IMR-90 (cell line): ENCODE data around the gene SBSN. TPM values are rescaled to one million over a fixed set of nuclear protein-coding genes. Genes with fewer than 3 reads are reported as not detected.

Experiments used
- ATAC-seq: fragments of 200-7000 bp; cut with Tn5 transposase; 2 replicates; pipeline ENCODE4 v1.9.1; 2020; ENCODE audit warnings: low read depth, mild to moderate bottlenecking, moderate library complexity
- BruUV-seq: library from RNA; stranded (reverse); fragments of 400-500 nt; replicated peaks from 2 replicates; lab custom pipeline; 2021; lab: Mats Ljungman, UMichigan
- CTCF ChIA-PET: fragments of 300-600 bp; formaldehyde crosslinking; extraction: SDS; loops from one replicate; lab custom pipeline; 2021; ENCODE audit warnings: antibody characterized with exemption; lab: Yijun Ruan, JAX
- POLR2A ChIA-PET: fragments of 300-600 bp; sonication (Branson Sonifier 250); formaldehyde crosslinking; loops from one replicate; lab custom pipeline; 2022; ENCODE audit warnings: antibody characterized with exemption; ENCODE audit not compliant: unreplicated experiment; lab: Charles Lee
- DNase-seq: peaks from one replicate; pipeline ENCODE4 v3.0.0; 2013
- H2AFZ ChIP-seq: replicated peaks from 2 replicates; pipeline ENCODE3; 2013; ENCODE audit warnings: low read length, mild to moderate bottlenecking; ENCODE audit not compliant: poor library complexity
- H2AK5ac ChIP-seq: 2 replicates; pipeline ENCODE4 v1.6.1; 2013; ENCODE audit warnings: low read depth, low read length, inconsistent platforms
- H2AK9ac ChIP-seq: replicated peaks from 2 replicates; pipeline ENCODE3; 2013; ENCODE audit warnings: mild to moderate bottlenecking, low read depth, low read length, moderate library complexity; ENCODE audit not compliant: poor library complexity
- H2BK120ac ChIP-seq: 2 replicates; pipeline ENCODE4 v1.6.1; 2013; ENCODE audit warnings: low read depth, low read length, inconsistent platforms
- H2BK15ac ChIP-seq: 3 replicates; pipeline ENCODE4 v1.6.1; 2013; ENCODE audit warnings: low read depth, low read length, inconsistent platforms
- H2BK20ac ChIP-seq: 2 replicates; pipeline ENCODE4 v1.6.1; 2013; ENCODE audit warnings: low read depth, mild to moderate bottlenecking, inconsistent platforms, low read length, moderate library complexity
- H2BK5ac ChIP-seq: 2 replicates; pipeline ENCODE4 v1.6.1; 2013; ENCODE audit warnings: mild to moderate bottlenecking, low read depth, low read length, inconsistent platforms; ENCODE audit not compliant: poor library complexity, severe bottlenecking
- H3K14ac ChIP-seq: replicated peaks from 2 replicates; pipeline ENCODE4 v1.6.1; 2013; ENCODE audit warnings: low read depth, low read length, inconsistent platforms
- H3K18ac ChIP-seq: 2 replicates; pipeline ENCODE4 v1.6.1; 2013; ENCODE audit warnings: low read depth, low read length, control low read depth
- H3K23ac ChIP-seq: 2 replicates; pipeline ENCODE4 v1.6.1; 2013; ENCODE audit warnings: low read depth, low read length, inconsistent platforms
- H3K27ac ChIP-seq: 2 replicates; pipeline ENCODE4 v1.5.1; 2013; ENCODE audit warnings: mild to moderate bottlenecking, control low read depth, low read length; ENCODE audit not compliant: insufficient read depth
- H3K27me3 ChIP-seq: 2 replicates; pipeline ENCODE4 v1.6.1; 2013; ENCODE audit warnings: low read length; ENCODE audit not compliant: control insufficient read depth, insufficient read depth
- H3K36me3 ChIP-seq: 2 replicates; pipeline ENCODE4 v1.6.1; 2013; ENCODE audit warnings: low read length, mixed read lengths; ENCODE audit not compliant: control insufficient read depth, insufficient read depth
- H3K4ac ChIP-seq: 2 replicates; pipeline ENCODE4 v1.6.1; 2013; ENCODE audit warnings: low read depth, low read length, inconsistent platforms
- H3K4me1 ChIP-seq: 2 replicates; pipeline ENCODE4 v1.6.1; 2013; ENCODE audit warnings: low read length, mixed read lengths; ENCODE audit not compliant: control insufficient read depth, insufficient read depth
- H3K4me2 ChIP-seq: 2 replicates; pipeline ENCODE4 v1.6.1; 2013; ENCODE audit warnings: low read depth, mild to moderate bottlenecking, control low read depth, low read length, moderate library complexity
- H3K4me3 ChIP-seq: 2 replicates; pipeline ENCODE4 v1.5.1; 2013; ENCODE audit warnings: low read depth, mild to moderate bottlenecking, control low read depth, low read length, moderate library complexity; ENCODE audit not compliant: insufficient read depth
- H3K56ac ChIP-seq: 2 replicates; pipeline ENCODE4 v1.6.1; 2013; ENCODE audit warnings: low read length, inconsistent platforms; ENCODE audit not compliant: insufficient read depth; ENCODE audit errors: extremely low read depth
- H3K79me1 ChIP-seq, 2 experiments: 2 replicates each; pipeline ENCODE4 v1.6.1; 2013; ENCODE audit warnings: low read length in 2 of 2, inconsistent platforms in 1 of 2, low read depth in 1 of 2
- H3K9ac ChIP-seq: 2 replicates; pipeline ENCODE4 v1.6.1; 2013; ENCODE audit warnings: low read depth, low read length, control low read depth
- H3K9me1 ChIP-seq: 2 replicates; pipeline ENCODE4 v1.6.1; 2013; ENCODE audit warnings: low read length, inconsistent platforms; ENCODE audit not compliant: insufficient read depth
- H3K9me3 ChIP-seq: 2 replicates; pipeline ENCODE4 v1.6.1; 2013; ENCODE audit warnings: low read length; ENCODE audit not compliant: control insufficient read depth, insufficient read depth
- H4K20me1 ChIP-seq: 2 replicates; pipeline ENCODE4 v1.6.1; 2013; ENCODE audit warnings: low read length, inconsistent platforms; ENCODE audit not compliant: insufficient read depth
- H4K5ac ChIP-seq: 2 replicates; pipeline ENCODE4 v1.6.1; 2013; ENCODE audit warnings: mild to moderate bottlenecking, low read depth, low read length, control low read depth
- H4K8ac ChIP-seq, 2 experiments: 2 replicates each; pipeline ENCODE4 v1.6.1; 2013; ENCODE audit warnings: low read depth in 2 of 2, low read length in 2 of 2, control low read depth in 1 of 2, inconsistent platforms in 1 of 2
- H4K91ac ChIP-seq: 2 replicates; pipeline ENCODE4 v1.6.1; 2013; ENCODE audit warnings: low read depth, low read length, inconsistent platforms; ENCODE audit not compliant: insufficient read depth
- BHLHE40 ChIP-seq: fragments of 150-350 bp; IDR thresholded peaks from 2 replicates; pipeline ENCODE4 v1.6.1; 2016; ENCODE audit warnings: mild to moderate bottlenecking, low read depth, low read length
- CEBPB ChIP-seq: IDR thresholded peaks from 2 replicates; pipeline ENCODE4 v1.6.1; 2012; ENCODE audit warnings: low read depth, low read length, improper control_type of control experiment
- ELK1 ChIP-seq: fragments of 150-350 bp; IDR thresholded peaks from 2 replicates; pipeline ENCODE4 v1.6.1; 2016; ENCODE audit warnings: low read depth, mild to moderate bottlenecking, low read length, moderate library complexity, borderline replicate concordance
- FOS ChIP-seq: fragments of 150-350 bp; IDR thresholded peaks from 2 replicates; pipeline ENCODE4 v1.6.1; 2016; ENCODE audit warnings: low read depth, low read length
- MAFK ChIP-seq: IDR thresholded peaks from 2 replicates; pipeline ENCODE4 v1.6.1; 2012; ENCODE audit warnings: low read depth, low read length, improper control_type of control experiment
- MAZ ChIP-seq: IDR thresholded peaks from 2 replicates; pipeline ENCODE4 v1.6.1; 2012; ENCODE audit warnings: low read depth, mild to moderate bottlenecking, low read length, improper control_type of control experiment, moderate library complexity, borderline replicate concordance
- MXI1 ChIP-seq: IDR thresholded peaks from 2 replicates; pipeline ENCODE4 v1.6.1; 2012; ENCODE audit warnings: low read depth, mild to moderate bottlenecking, low read length, moderate library complexity, borderline replicate concordance
- NFE2L2 ChIP-seq: fragments of 150-350 bp; IDR thresholded peaks from 2 replicates; pipeline ENCODE4 v1.6.1; 2016; ENCODE audit warnings: low read depth, mild to moderate bottlenecking, low read length
- POLR2A ChIP-seq: IDR thresholded peaks from 2 replicates; pipeline ENCODE4 v1.6.1; 2012; ENCODE audit warnings: mild to moderate bottlenecking, low read depth, low read length
- RAD21 ChIP-seq: IDR thresholded peaks from 2 replicates; pipeline ENCODE4 v1.6.1; 2012; ENCODE audit warnings: low read length, improper control_type of control experiment
- RCOR1 ChIP-seq: IDR thresholded peaks from 2 replicates; pipeline ENCODE4 v1.6.1; 2012; ENCODE audit warnings: mild to moderate bottlenecking, low read length, improper control_type of control experiment; ENCODE audit not compliant: insufficient replicate concordance
- RFX5 ChIP-seq: IDR thresholded peaks from 2 replicates; pipeline ENCODE4 v1.8.0; 2012; ENCODE audit warnings: low read depth, mild to moderate bottlenecking, low read length, moderate library complexity
- SMC3 ChIP-seq: fragments of 150-350 bp; IDR thresholded peaks from 2 replicates; pipeline ENCODE4 v1.6.1; 2016; ENCODE audit warnings: low read depth, mild to moderate bottlenecking, antibody characterized with exemption, low read length, moderate library complexity
- USF2 ChIP-seq: fragments of 150-350 bp; IDR thresholded peaks from 2 replicates; pipeline ENCODE4 v1.6.1; 2017; ENCODE audit warnings: mild to moderate bottlenecking, antibody characterized with exemption, low read length, low read depth
- WGBS, 2 experiments: methylation state at CpG; one replicate each; pipeline versions ENCODE4 v1.1.5 to v1.1.7; 2013; ENCODE audit warnings: missing lambda C conversion rate in 2 of 2; ENCODE audit not compliant: insufficient read length in 1 of 2; ENCODE audit errors: extremely low coverage in 2 of 2; 5-methylcytosine and 5-hydroxymethylcytosine counted together
- dilution Hi-C: fragments of 300-500 bp; cut with HindIII; formaldehyde crosslinking; loops from one replicate; pipeline ENCODE4 v1.14.3; 2018; ENCODE audit warnings: low sequenced_read_pairs; ENCODE audit not compliant: unreplicated experiment
- in situ Hi-C: fragments of 300-500 bp; cut with MboI; formaldehyde crosslinking; loops from 3 replicates; pipeline ENCODE4 v1.14.3; 2019; ENCODE audit warnings: low sequenced_read_pairs, inconsistent platforms, mixed read lengths
- intact Hi-C: fragments of 100-400 bp; cut with micrococcal nuclease; formaldehyde crosslinking; loops from 2 replicates; pipeline ENCODE4 v1.10.0; 2022
- polyA plus RNA-seq, 3 experiments: library from polyadenylated mRNA; depleted of rRNA; stranded (reverse); fragments of >200 nt; gene quantifications; 2 replicates each; pipeline ENCODE4 v1.2.3, GENCODE V29; 2012; ENCODE audit warnings: low replicate concordance in 1 of 3
- total RNA-seq: library from RNA; depleted of rRNA; stranded (reverse); fragments of >200 nt; gene quantifications from 2 replicates; pipeline ENCODE4 v1.2.3, GENCODE V29; 2012

Gene SBSN
- total and polyA plus RNA-seq, 2 of the 4 experiments (the other 2 are of a cell fraction) = 0.72 to 6.4 TPM

GRCh38 chr19:35509018-35509652, 19.0 kb downstream of the SBSN start:
- Histone ChIP-seq H3K27ac (no peak overlapping the region), H3K9me3 (no peaks in the 10 kb centered on the region), H3K56ac (no peak overlapping the region), H3K79me1 (no peaks in the 10 kb centered on the region), H2BK20ac (no peak overlapping the region), H3K4me1 (peaks cover 5% of the 10 kb centered on the region; the same call in 1 of the 2 replicates), H3K14ac (no peak overlapping the region), H2AFZ (no peak overlapping the region), H4K20me1 (no peaks in the 10 kb centered on the region), H2AK5ac (no peak overlapping the region), H3K18ac (no peak overlapping the region), H3K23ac (no peak overlapping the region), H3K27me3 (peaks cover 75% of the 10 kb centered on the region), H2BK120ac (no peak overlapping the region), H2BK15ac (no peak overlapping the region), H3K4me2 (no peak overlapping the region), H3K36me3 (no peaks in the 10 kb centered on the region), H3K4ac (no peak overlapping the region), H4K5ac (no peak overlapping the region), H3K9me1 (no peaks in the 10 kb centered on the region; the same call in 1 of the 2 replicates), H2BK5ac (no peak overlapping the region), H4K91ac (no peak overlapping the region), H3K4me3 (no peak overlapping the region), H2AK9ac (no peak overlapping the region), H3K9ac (no peak overlapping the region), H4K8ac (no peak overlapping the region)
- CTCF ChIA-PET = interaction anchor here (0.7 to 1.3 kb wide), 4 partner anchors 10 to 243 kb away, joined by 3 to 5 read pairs (median 4); no protein-coding TSS in a partner anchor
- in situ Hi-C loops = no loop called here
- POLR2A ChIA-PET = no interaction called here
- no TSS peak for BruUV-seq
- no peak for ATAC-seq
- intact Hi-C loops = no loop called here
- no peak for TF ChIP-seq MAFK
- no peak for TF ChIP-seq RAD21
- no peak for TF ChIP-seq FOS
- no peak for TF ChIP-seq RCOR1
- TF ChIP-seq BHLHE40 = no peak
- TF ChIP-seq NFE2L2 = no peak
- TF ChIP-seq MXI1 = no peak
- TF ChIP-seq MAZ = no peak
- TF ChIP-seq POLR2A = no peak
- no peak for TF ChIP-seq SMC3
- no peak for TF ChIP-seq CEBPB
- no peak for TF ChIP-seq ELK1
- no peak for TF ChIP-seq USF2
- no peak for TF ChIP-seq RFX5
- dilution Hi-C loops = no loop called here
- DNase-seq = no peak
- 20% methylated on average over 2 of the region's 12 CpGs; no CpG with 5 or more reads in 1 of the 2 experiments for WGBS, 2 experiments
